Psoas muscle (tissue), 8 donors: ENCODE measurements around the gene TBCK. TPM values are rescaled to one million over a fixed set of nuclear protein-coding genes. Genes with fewer than 3 reads are reported as not detected.

Source experiments
- ATAC-seq, 4 donors: fragments of 200-7000 bp; cut with Tn5 transposase; one replicate each; pipeline ENCODE4 v1.9.1; 2020; ENCODE audit warnings: moderate library complexity in 3 of 4, mild to moderate bottlenecking in 2 of 4
- DNase-seq, 2 donors: peaks; one replicate each; pipeline ENCODE4 v3.0.0-alpha.2; 2020
- H3K27ac ChIP-seq: fragments of 200-600 bp; one replicate; pipeline ENCODE4 v1.8.0; 2022
- H3K27me3 ChIP-seq, 3 donors: fragments of 200-600 bp in 1 of 3; one replicate each; pipeline versions ENCODE4 v1.6.1 to v1.8.0; 2013 to 2022; ENCODE audit warnings: low read length in 2 of 3, mild to moderate bottlenecking in 2 of 3, moderate library complexity in 1 of 3; ENCODE audit not compliant: insufficient read depth in 3 of 3
- H3K36me3 ChIP-seq, 2 donors: fragments of 200-600 bp in 1 of 2; one replicate each; pipeline versions ENCODE4 v1.6.1 to v1.8.0; 2013 to 2022; ENCODE audit warnings: low read depth in 1 of 2, mild to moderate bottlenecking in 1 of 2, moderate library complexity in 1 of 2; ENCODE audit not compliant: insufficient read depth in 1 of 2
- H3K4me1 ChIP-seq: fragments of 200-600 bp; one replicate; pipeline ENCODE4 v1.8.0; 2022
- H3K4me3 ChIP-seq: fragments of 200-600 bp; one replicate; pipeline ENCODE4 v1.8.0; 2022; ENCODE audit warnings: mild to moderate bottlenecking
- H3K9me3 ChIP-seq: fragments of 200-600 bp; one replicate; pipeline ENCODE4 v1.8.0; 2022
- WGBS, 3 donors: extraction: QIAGEN DNeasy Blood & Tissue Kit; methylation state at CpG; one replicate each; pipeline versions ENCODE4 v1.1.6 to v1.1.7; 2013; 5-methylcytosine and 5-hydroxymethylcytosine counted together
- intact Hi-C, 2 donors: fragments of 100-400 bp; cut with DNase I; formaldehyde crosslinking; loops; one replicate each; pipeline versions ENCODE4 v1.11.0 to v1.14.2; 2022
- polyA plus RNA-seq, 3 donors: library from polyadenylated mRNA; stranded (reverse); fragments of 200-250 nt; gene quantifications; one replicate each; pipeline ENCODE4 v1.2.3, GENCODE V29; 2013
- total RNA-seq, 4 donors: library from RNA; stranded (reverse); fragmentation: NEBNext Ultra II Directional in 2 of 4; extraction: Animal tissue kit (Norgen Biotek cat#: 25700) in 2 of 4; gene quantifications; one replicate each; pipeline versions ENCODE4 v1.2.1 to v1.2.4, GENCODE V29; 2021 to 2023
- TF ChIP-seq, protein P1 (sequence below): fragments of 200-600 bp; IDR thresholded peaks from one replicate; pipeline ENCODE4 v1.8.0; 2022; ENCODE audit warnings: antibody characterized with exemption
- donor health status: healthy with polysubstance abuse.
- donor health status: DM: no; HTN: no; CAD: no; lungs with moderate emphysema.
- donor health status: Bipolar disorder and iron deficiency.
- donor health status: healthy.
- donor health status: DM: yes; HTN: yes; CAD: no.
- donor health status: DM: no; HTN: no; CAD: no.
- donor health status: DM: no; HTN: no; CAD: no.
- donor health status: DM: yes; HTN: yes; CAD: no.

TBCK gene
- total and polyA plus RNA-seq, 7 donors, result 1.9 to 16.8 (median 9.7) TPM

- Histone ChIP-seq H3K4me1 (no peaks in the 10 kb centered on the region), H3K36me3 (peaks cover 0 to 69% of the 10 kb centered on the region in 2 donors), H3K9me3 (no peaks in the 10 kb centered on the region), H3K4me3 (no peak overlapping the region), H3K27me3 (no peaks in the 10 kb centered on the region), H3K27ac (no peak overlapping the region)
- ATAC-seq (no peak), DNase-seq (no peak)
- intact Hi-C loops, result no loop called here
- TF ChIP-seq, protein P1, sequence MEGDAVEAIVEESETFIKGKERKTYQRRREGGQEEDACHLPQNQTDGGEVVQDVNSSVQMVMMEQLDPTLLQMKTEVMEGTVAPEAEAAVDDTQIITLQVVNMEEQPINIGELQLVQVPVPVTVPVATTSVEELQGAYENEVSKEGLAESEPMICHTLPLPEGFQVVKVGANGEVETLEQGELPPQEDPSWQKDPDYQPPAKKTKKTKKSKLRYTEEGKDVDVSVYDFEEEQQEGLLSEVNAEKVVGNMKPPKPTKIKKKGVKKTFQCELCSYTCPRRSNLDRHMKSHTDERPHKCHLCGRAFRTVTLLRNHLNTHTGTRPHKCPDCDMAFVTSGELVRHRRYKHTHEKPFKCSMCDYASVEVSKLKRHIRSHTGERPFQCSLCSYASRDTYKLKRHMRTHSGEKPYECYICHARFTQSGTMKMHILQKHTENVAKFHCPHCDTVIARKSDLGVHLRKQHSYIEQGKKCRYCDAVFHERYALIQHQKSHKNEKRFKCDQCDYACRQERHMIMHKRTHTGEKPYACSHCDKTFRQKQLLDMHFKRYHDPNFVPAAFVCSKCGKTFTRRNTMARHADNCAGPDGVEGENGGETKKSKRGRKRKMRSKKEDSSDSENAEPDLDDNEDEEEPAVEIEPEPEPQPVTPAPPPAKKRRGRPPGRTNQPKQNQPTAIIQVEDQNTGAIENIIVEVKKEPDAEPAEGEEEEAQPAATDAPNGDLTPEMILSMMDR, result no peak
These were observed 68.4 kb downstream of the TBCK start for GRCh38 chr4:106247600-106247999.

DNA sequence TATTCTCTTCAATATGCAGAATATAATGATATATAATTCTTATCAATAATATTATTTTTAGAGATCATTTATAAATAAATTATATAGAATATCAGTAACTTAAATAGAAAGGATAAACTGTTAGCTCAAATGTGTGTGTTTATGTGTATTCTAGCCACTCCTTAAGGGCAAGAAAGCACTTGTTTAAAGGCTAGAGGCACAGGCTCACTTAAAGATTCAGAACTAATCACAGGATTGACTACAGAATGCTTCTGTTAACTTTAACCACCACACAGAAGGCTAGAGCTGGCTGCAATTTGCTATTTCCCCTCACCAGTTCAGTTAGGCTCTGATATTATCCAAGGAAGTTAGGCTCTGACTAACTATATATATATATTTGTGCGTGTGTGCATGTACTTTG, 69.6 kb downstream of the TBCK start:
- WGBS, 3 donors, result 96% methylated on average over 1 of the region's 1 CpG
- Histone ChIP-seq H3K9me3 (no peaks in the 10 kb centered on the region), H3K4me1 (peaks cover under 1% of the 10 kb centered on the region), H3K36me3 (peaks cover 0 to 73% of the 10 kb centered on the region in 2 donors), H3K27me3 (no peaks in the 10 kb centered on the region), H3K27ac (no peak overlapping the region), H3K4me3 (no peak overlapping the region)
- DNase-seq, result no peak
- intact Hi-C loops, result no loop called here
- no peak for ATAC-seq
- TF ChIP-seq, protein P1, result no peak

DNA sequence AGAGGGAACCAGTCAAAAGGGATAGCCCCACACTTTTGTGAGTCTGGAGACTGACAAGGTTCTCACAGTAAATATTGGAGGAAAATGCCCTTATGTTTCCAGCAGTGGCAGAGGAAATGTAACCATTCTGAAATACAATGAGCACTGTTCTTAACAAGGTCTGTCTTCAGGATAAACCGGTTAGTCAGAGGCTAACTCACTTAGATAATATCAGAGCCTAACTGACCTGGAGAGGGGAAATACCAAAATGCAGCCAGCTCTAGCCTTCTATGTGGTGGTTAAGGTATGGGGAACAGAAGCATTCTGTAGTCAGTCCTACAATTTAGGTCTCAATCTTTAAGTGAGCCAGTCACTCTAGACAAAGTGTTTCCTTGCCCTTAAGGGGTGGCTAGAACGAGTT, 70.8 kb downstream of the TBCK start:
- TF ChIP-seq, protein P1, result no peak
- ATAC-seq (no peak), DNase-seq (no peak)
- Histone ChIP-seq H3K9me3 (no peaks in the 10 kb centered on the region), H3K36me3 (peaks cover 0 to 60% of the 10 kb centered on the region in 2 donors), H3K4me1 (peaks cover 12% of the 10 kb centered on the region), H3K4me3 (no peak overlapping the region), H3K27me3 (no peaks in the 10 kb centered on the region), H3K27ac (no peak overlapping the region)
- 80 to 83% (median 83%) methylated on average over 2 of the region's 2 CpGs for WGBS, 3 donors
- intact Hi-C loops, result no loop called here

DNA sequence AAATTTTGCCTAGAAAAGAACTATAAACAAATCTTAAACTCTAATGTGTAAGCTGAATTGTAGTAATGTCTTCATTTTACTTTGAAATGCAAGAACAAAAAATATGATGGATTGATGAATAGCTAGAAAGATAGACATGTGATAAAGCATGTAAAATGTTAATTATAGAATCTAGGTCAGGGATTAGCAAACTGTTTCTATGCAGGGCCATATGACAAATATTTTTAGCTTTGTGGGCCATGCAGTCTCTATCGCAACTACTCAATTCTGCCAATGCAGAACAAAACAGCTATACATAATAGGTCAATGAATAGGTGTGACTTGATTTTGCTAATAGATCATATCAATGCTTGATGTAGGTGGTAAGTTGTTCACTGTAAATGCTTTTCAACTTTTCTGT, 75.3 kb downstream of the TBCK start:
- Histone ChIP-seq H3K27me3 (no peaks in the 10 kb centered on the region), H3K4me1 (peaks cover 12% of the 10 kb centered on the region), H3K9me3 (no peaks in the 10 kb centered on the region), H3K36me3 (peaks cover 0 to 19% of the 10 kb centered on the region in 2 donors), H3K27ac (peak overlapping the region; percentile 24), H3K4me3 (no peak overlapping the region)
- 25 to 51% (median 29%) methylated on average over 1 of the region's 1 CpG for WGBS, 3 donors
- peak in 3 of 4 donors; percentile 82 to 88 (median 83) for ATAC-seq
- DNase-seq, result no peak
- intact Hi-C loops, result no loop called here
- TF ChIP-seq, protein P1, result no peak

GRCh38 chr4:106238820-106239420, 77.1 kb downstream of the TBCK start:
- Histone ChIP-seq H3K4me3 (no peak overlapping the region), H3K27ac (no peak overlapping the region), H3K36me3 (peaks cover 0 to 31% of the 10 kb centered on the region in 2 donors), H3K4me1 (peaks cover 12% of the 10 kb centered on the region), H3K9me3 (no peaks in the 10 kb centered on the region), H3K27me3 (no peaks in the 10 kb centered on the region)
- TF ChIP-seq, protein P1, result peak; percentile 37
- DNase-seq, result no peak
- intact Hi-C loops, result no loop called here
- WGBS, 3 donors, result 73 to 81% (median 76%) methylated on average over 2 of the region's 2 CpGs
- ATAC-seq, result peak in 2 of 4 donors; percentile 54 to 56
